Neuron (in vitro differentiated cells): ENCODE data around the gene U2AF2.

Source experiments
- H2AFZ ChIP-seq: one replicate; pipeline ENCODE4 v1.6.1; 2013; ENCODE audit warnings: low read depth, mild to moderate bottlenecking, inconsistent platforms, low read length, moderate library complexity
- H3K27me3 ChIP-seq: one replicate; pipeline ENCODE4 v1.6.1; 2013; ENCODE audit warnings: low read length; ENCODE audit not compliant: insufficient read depth
- H3K36me3 ChIP-seq: one replicate; pipeline ENCODE4 v1.6.1; 2013; ENCODE audit warnings: low read length; ENCODE audit not compliant: insufficient read depth
- H3K4me1 ChIP-seq: one replicate; pipeline ENCODE4 v1.6.1; 2013; ENCODE audit warnings: low read length; ENCODE audit not compliant: insufficient read depth
- H3K4me3 ChIP-seq: 2 replicates; pipeline ENCODE4 v1.5.1; 2013; ENCODE audit warnings: mild to moderate bottlenecking, low read length, moderate library complexity
- H3K9me3 ChIP-seq: one replicate; pipeline ENCODE4 v1.6.1; 2013; ENCODE audit warnings: low read length

U2AF2 gene

DNA sequence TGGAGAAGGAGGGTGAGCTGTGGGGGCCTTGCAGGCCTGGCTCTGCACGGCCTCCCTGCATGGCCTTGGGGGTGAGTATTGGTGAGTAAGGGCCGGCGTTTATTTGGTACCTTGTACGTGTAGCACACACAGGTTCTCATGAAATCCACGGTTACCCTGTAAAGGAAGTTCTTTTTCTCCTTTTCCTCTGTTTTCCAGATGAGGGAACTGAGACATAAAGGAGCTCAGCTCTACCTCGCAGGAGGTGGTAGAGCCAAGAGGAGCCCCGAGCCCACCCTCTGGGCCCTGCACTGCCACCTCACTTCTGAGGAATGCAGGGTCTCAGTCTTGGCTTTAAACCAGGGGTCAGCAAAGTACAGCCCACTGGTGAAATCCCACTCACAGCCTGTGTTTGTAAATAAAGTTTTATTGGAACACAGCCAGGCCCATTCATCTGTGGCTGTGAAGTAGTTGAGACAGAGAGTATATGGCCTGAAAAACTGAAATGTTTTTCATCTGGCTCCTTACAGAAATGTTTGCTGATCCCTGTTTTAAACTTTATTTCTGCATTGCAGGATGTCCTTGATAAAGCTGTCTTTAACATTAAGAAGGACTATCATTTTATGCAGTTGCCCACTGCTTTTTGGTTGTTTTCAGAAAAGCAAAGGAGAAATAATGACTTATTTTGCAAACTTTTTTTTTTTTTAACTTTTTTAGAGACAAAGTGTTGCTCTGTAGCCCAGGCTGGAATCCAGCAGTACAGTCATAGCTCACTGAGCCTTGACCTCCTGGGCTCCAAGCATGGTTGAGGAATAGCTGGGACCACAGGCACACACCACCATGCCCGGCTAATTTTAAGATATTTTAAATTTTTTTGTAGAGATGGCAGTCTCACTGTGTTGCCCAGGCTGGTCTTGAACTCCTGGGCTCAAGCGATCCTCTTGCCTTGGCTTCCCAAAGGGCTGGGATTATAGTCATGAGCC, 26.6 kb downstream of the U2AF2 start:
- H3K4me1 ChIP-seq, result peaks cover 3% of the 10 kb centered on the region
- H2AFZ ChIP-seq, result no peak overlapping the region
- no peaks in the 10 kb centered on the region for H3K9me3 ChIP-seq
- H3K27me3 ChIP-seq, result no peaks in the 10 kb centered on the region
- no peak overlapping the region for H3K4me3 ChIP-seq
- H3K36me3 ChIP-seq, result peaks cover 71% of the 10 kb centered on the region

DNA sequence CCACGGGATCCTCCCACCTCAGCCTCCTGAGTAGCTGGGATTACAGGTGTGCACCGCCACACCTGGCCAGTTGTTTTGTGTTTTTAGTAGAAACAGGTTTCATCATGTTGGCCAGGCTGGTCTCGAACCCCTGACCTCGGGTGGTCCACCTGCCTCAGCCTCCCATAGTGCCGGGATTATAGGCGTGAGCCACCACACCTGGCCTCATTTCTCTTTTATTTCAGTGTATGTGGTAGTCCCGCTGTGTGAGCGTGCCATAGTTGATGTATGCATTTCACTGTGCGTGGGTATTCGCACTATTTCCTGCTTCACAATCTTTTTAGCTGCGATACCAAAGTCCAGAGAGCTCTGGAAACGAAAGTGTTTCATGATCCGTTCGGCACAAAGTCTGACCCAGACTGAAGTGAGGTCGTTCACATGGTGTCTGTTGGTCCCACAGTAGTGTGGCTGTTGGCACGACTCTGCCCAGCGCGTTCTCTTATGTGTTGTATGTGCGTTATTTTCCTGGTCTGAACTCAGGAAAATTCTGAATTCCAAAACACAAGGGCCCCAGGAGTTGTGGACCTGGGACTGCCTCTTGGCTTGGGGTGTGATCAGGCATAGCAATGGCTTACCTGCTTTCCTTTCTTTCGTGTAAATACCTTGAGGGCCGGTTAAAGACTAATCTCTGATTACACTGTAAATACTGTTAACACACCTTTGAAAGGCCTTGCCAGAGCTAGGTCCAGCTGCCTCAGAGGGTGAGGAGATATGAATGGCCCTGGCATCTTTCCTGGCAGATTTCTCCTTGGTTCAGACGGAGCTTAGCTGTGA, 28.8 kb downstream of the U2AF2 start:
- Histone ChIP-seq H3K9me3 (no peaks in the 10 kb centered on the region), H3K4me1 (no peaks in the 10 kb centered on the region), H2AFZ (no peak overlapping the region), H3K4me3 (no peak overlapping the region), H3K36me3 (peaks cover 70% of the 10 kb centered on the region), H3K27me3 (no peaks in the 10 kb centered on the region)

DNA sequence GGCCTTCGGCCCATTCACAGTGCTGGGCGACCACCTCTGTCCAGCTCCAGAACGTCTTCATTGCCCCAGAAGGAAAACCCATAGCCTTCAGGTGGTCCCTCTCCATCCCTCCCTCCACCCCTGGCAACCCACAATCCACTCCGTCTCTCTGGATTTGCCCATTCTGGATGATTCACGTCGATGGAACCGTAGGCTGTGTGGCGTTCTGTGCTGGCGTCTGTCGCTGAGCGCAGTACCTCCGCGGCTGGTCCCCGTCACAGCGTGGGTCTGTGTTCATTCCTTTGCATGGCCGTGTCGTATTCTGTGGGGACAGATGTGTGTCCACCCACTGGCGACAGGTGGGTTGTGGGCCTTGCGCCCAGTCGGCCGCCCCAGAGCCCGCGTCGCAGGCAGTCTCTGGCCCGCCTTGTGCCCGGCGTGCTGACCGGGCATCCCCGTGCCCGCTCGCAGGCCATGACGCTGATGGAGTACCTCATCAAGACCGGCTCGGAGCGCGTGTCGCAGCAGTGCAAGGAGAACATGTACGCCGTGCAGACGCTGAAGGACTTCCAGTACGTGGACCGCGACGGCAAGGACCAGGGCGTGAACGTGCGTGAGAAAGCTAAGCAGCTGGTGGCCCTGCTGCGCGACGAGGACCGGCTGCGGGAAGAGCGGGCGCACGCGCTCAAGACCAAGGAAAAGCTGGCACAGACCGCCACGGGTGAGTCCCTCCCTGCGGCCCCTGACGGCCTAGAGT, 30.3 kb downstream of the U2AF2 start:
- Histone ChIP-seq H3K36me3 (peaks cover 71% of the 10 kb centered on the region), H3K4me1 (no peaks in the 10 kb centered on the region), H2AFZ (no peak overlapping the region), H3K9me3 (no peaks in the 10 kb centered on the region), H3K4me3 (no peak overlapping the region), H3K27me3 (no peaks in the 10 kb centered on the region)

DNA sequence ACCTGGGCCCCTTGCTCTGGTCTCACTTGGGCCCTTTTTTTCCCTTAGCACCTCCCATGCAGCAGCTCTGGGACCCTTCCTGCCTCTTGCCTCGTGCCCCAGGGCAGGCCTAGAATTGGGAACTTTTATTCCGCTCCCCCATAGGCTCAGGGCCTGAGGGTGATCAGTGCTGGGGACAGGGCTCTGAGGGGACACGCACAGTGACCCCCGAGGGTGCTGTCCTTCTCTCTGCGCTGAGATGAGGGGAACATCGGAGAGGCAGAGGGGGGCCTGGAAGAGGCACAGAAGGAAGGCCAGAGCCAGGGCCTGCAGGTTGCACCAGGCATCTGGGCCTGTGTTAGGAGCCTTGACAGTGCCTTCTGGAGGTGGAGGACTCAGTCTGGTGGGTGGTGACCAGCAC, 30.9 kb downstream of the U2AF2 start:
- Histone ChIP-seq H2AFZ (no peak overlapping the region), H3K27me3 (no peaks in the 10 kb centered on the region), H3K9me3 (no peaks in the 10 kb centered on the region), H3K36me3 (peaks cover 71% of the 10 kb centered on the region), H3K4me1 (no peaks in the 10 kb centered on the region), H3K4me3 (no peak overlapping the region)

DNA sequence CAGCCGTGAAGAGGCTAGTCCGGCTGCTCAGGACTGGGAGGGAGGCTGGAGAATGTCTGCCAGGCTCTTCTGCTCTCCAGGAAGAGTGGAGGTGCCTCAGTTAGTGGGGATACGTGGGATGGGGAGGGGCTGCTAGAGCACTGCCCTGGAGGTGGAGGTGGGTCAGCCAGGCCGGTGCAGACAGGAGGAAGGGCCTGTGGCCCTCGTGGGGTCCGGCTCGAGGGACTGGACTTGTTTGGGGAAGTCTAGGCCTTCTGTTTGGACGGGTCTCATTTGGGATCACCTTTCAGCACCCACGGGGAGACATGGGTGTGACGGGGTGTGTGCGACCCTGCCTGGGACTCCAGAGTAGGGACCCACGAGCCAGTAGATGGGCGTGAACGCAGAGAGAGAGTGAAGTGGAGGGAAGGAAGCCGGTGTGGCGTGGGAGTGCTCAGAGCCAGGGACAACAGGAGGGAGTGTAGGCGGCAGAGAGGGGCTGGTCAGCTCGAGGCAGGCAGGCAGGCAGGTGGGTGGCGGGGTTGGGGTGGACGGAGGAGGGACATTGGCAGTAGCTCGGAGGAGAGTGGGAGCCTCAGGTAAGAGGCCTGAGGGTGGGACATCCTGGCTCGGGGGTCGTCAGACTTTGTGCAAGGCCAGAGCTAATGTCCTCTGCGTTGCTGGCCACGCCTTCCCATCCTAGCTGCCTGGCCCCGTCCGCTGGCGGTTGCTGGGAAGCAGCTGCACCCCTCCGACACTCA, 31.6 kb downstream of the U2AF2 start:
- Histone ChIP-seq H3K9me3 (no peaks in the 10 kb centered on the region), H3K4me1 (no peaks in the 10 kb centered on the region), H3K36me3 (peaks cover 71% of the 10 kb centered on the region), H3K27me3 (no peaks in the 10 kb centered on the region), H3K4me3 (no peak overlapping the region), H2AFZ (no peak overlapping the region)

DNA sequence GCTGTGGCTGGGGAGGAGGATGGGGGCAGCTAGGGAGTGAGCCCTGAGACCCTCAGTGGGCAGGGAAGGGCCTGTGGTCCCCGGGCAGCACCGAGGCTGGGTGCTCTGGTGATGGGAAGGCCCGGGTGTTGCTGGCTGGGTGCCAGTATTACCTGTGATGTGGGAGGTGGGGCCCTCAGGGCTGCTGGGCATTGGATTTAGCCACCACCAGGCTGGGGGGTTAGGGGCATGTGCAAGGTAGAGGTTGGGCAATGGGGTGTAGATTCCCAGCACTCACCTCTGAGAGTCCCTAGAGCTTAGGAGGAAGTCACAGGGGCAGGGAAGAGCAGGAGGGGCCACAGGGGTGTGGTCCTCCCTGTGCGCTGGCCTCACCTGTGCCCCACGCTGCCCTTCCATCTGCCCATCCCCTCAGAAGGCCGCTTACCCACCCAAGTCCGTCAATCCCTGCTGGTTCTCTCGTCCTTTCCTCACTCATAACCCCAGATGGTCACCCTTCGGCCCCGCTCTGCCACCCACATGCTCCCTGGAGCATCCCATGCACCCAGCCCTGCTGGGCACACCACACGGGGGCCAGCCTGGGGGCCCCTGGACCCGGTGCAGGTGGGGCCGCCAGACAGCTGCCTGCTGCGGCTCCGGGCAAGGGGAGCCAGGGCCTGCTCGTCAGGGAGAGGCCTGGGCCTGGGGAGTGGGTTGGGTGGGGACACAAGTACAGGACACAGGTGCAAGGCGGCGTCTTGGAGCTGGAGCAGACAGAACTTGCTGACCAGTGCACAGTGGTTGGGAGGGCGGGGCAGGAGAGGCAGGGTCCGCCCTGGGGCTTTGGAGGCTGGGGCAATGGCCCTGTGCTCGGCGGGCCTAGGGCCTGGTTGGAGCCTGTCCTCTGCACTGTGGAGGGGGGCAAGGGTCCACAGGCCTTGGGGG, 32.7 kb downstream of the U2AF2 start:
- H2AFZ ChIP-seq, result no peak overlapping the region
- H3K36me3 ChIP-seq, result peaks cover 67% of the 10 kb centered on the region
- no peaks in the 10 kb centered on the region for H3K27me3 ChIP-seq
- H3K4me3 ChIP-seq, result no peak overlapping the region
- no peaks in the 10 kb centered on the region for H3K9me3 ChIP-seq
- H3K4me1 ChIP-seq, result no peaks in the 10 kb centered on the region

DNA sequence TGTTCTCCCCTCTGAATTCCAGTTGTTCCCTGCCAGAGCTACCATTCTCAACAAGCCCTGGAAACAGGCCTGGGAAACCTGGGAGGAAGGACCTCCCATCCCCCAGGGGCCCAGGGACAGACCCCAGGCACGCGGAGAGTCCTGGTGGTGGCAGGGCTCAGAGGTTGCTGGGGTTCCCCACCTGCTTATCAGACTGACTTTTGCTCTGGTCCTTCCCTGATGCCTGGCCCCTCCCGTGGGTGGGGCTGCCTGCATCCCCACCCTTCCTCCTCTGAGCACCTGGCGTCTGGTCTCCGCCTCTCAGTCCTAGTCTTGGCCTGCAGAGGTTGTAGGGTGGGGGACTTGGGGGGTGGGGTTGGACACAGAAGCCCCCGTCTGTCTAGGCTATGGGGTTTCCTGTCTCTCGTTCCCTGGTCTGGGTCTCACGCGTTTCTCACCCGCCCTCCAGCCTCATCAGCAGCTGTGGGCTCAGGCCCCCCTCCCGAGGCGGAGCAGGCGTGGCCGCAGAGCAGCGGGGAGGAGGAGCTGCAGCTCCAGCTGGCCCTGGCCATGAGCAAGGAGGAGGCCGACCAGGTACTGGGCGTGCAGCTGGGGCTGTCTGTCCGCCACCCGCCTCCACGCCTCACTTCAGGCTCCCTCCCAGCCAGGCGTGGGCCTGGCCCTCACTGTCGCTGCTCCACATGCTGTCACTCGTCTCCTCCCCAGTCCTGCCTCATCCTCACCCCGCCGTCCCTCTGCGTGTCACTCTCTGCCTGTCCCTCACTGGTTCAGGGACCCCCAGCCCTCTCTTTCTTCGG, 33.8 kb downstream of the U2AF2 start:
- Histone ChIP-seq H3K36me3 (peaks cover 73% of the 10 kb centered on the region), H3K9me3 (no peaks in the 10 kb centered on the region)

DNA sequence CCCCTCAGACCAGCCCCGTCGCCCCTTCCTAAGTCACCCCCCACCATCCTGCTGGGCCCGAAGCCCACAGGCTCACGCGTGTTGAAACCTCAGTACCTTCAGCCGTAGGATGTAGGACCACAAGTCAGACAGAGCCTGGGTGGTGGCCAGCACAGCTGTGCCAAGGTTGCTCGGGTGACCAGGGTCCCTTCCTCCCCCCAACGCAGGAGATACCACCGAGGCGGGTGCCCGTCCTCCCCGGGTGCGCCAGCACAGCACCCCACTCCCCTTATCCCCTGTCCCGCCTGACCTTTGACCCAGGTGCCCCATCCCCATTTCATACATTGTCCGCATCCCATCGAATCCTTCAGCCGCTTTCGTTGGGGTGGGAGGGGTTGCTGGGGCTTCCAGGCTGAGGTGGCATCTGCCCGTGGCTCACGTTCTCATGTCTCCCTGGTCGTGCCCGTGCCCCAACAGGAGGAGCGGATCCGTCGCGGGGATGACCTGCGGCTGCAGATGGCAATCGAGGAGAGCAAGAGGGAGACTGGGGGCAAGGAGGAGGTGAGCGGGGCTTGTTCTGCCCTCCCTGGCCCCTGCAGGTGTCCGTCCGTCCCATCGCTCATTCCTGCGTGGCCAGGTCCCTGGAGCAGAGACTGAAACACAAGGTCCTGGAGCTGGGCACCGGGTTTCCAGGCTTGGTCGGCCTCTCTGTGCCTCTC, 34.7 kb downstream of the U2AF2 start:
- peaks cover 74% of the 10 kb centered on the region for H3K36me3 ChIP-seq

More for the DNA sequence above, 33.8 kb downstream of the U2AF2 start:
- no peak overlapping the region for H3K4me3 ChIP-seq
- H2AFZ ChIP-seq, result no peak overlapping the region
- H3K4me1 ChIP-seq, result no peaks in the 10 kb centered on the region
- no peaks in the 10 kb centered on the region for H3K27me3 ChIP-seq

DNA sequence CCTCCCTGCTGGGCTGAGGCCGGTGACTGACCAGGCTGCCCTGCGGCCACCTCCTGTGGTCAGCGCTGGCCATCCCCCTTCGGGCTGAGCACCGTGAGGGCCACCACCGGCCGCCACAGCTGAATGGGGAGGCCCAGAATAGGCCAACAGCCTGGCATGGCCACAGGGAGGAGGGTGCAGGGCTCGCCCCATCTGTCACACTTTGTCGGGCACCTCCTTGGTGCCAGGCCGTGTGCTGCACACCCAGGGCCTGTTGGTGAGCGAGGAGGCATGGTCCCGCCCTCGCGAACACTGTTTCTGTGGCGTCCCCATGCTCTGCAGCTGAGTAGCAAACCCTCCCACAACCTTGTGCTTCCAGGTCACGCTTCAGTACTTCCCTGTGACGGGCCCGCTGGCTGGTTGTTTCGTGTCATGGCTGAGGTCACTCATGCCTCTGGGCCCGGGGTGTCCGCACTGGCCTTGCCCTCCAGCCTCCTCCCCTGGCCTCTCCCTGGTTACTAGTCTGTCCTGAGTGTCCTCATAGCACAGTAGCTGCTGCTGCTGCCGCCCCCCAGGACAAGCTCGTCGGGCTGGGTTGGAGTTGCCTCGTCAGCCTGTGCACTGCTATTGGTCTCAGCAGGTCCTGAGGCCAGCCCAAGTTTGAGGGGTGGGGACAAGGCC, 35.4 kb downstream of the U2AF2 start:
- H3K9me3 ChIP-seq, result no peaks in the 10 kb centered on the region
- H3K36me3 ChIP-seq, result peaks cover 73% of the 10 kb centered on the region
- no peak overlapping the region for H3K4me3 ChIP-seq
- no peaks in the 10 kb centered on the region for H3K27me3 ChIP-seq
- no peak overlapping the region for H2AFZ ChIP-seq
- H3K4me1 ChIP-seq, result no peaks in the 10 kb centered on the region

More for the DNA sequence above, 34.7 kb downstream of the U2AF2 start:
- Histone ChIP-seq H3K9me3 (no peaks in the 10 kb centered on the region), H2AFZ (no peak overlapping the region), H3K4me1 (no peaks in the 10 kb centered on the region), H3K27me3 (no peaks in the 10 kb centered on the region), H3K4me3 (no peak overlapping the region)

DNA sequence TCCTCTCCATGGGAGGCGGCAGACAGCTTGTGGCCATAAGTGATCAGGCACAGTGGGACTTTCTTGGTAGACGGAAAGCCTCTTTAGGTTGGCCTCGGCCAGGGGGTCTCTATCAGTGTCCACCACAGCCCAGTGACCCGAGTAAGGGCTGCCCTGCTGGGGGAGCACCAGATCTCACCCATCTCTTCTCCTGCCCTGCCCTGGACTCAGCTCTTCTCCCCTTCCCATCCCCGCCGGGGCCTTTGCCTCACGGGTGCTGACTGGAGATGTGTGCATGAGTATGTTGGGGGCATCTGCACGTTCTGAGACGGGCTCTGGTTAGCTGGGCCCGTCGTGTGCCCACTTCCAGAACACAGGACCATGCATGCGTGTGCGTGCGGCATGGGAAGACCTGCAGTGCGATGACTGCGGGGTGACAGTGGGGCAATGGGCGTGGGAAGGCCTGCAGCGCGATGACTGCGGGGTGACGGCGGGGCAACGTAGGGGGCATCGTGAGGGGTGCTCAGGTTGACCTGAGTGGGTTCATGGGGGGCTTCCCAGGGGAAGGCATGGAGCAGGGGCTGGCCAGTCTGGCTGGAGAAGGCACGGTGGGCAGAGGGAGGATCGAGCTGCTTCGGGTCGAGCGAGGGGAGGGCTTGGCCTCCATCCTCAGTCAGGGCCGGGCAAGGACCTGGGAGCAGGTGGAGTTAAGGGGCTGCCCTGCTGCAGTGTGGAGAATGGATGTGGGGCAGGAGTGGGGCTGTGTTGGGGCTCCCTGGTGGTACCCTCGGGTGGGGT, 36.1 kb downstream of the U2AF2 start:
- no peaks in the 10 kb centered on the region for H3K4me1 ChIP-seq
- no peak overlapping the region for H3K4me3 ChIP-seq
- H3K27me3 ChIP-seq, result no peaks in the 10 kb centered on the region
- H2AFZ ChIP-seq, result no peak overlapping the region
- peaks cover 68% of the 10 kb centered on the region for H3K36me3 ChIP-seq
- no peaks in the 10 kb centered on the region for H3K9me3 ChIP-seq
